ENCODE measurements around the gene KCNJ16. TPM values are rescaled to one million over a fixed set of nuclear protein-coding genes. Genes with fewer than 3 reads are reported as not detected.

KCNJ16 gene
- total and polyA plus RNA-seq, 4 donors, result 0.31 to 3.3 (median 0.67) TPM

DNA sequence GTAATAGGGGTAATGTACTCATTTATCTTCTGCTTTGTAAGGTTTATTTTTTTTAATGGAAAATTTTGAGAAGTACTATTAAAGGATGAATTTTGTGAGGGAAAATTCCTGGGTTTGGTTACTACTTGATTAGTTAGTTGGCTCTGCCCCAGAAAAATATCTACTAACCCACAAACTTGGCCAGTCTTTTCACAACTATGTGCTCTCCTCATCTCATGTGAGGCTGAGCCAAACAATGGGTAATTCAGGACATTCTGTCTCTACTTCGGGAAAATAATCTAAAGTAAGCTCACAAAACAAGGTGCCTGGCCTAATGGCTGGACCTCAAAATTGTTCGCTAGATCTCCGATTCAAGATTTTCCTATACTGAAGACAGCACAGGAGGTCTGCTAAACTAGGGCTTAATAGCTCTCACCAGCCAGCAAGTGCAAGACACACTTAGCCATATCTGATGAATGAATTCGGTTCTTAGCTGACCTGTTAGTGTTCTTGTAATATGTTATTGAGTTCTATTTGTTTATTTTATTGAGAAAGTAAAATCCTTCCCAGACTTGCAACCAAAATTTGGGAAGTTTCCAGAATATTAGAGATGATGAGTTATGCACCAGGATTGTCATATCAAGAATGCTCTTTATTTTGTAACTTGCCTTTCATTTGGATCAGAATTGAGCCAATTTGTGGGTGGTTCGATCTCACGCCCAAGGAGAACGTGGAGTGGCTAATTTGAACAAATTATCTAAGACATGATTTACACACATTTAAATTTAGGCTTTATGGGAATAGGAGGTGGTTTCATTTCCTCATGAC, 5.7 kb downstream of the KCNJ16 start:
- no peak for DNase-seq (ENCODE audit: low spot score)
- H3K27ac ChIP-seq (ENCODE audit: low read depth in 1 of 2, low read length in 2 of 2), result no peak overlapping the region
- no peaks in the 10 kb centered on the region for H3K4me1 ChIP-seq (ENCODE audit: control insufficient read depth in 4 of 4, insufficient read depth in 4 of 4, low read length in 3 of 4)
- H3K9me3 ChIP-seq (ENCODE audit: control insufficient read depth in 4 of 4, low read length in 3 of 4), result no peaks in the 10 kb centered on the region
- no peak for TF ChIP-seq HNF4A (conservative IDR thresholded peaks at IDR 0.05)
- TF ChIP-seq CTCF (IDR thresholded peaks at IDR 0.05; ENCODE audit: low read depth, low read length, missing input control), result no peak
- no peak for TF ChIP-seq ATF3 (IDR thresholded peaks at IDR 0.05)
- TF ChIP-seq GABPA (IDR thresholded peaks at IDR 0.05 in 1 of 2, conservative IDR thresholded peaks at IDR 0.05 in 1 of 2), result no peak
- TF ChIP-seq HNF4G (IDR thresholded peaks at IDR 0.05), result no peak
- TF ChIP-seq ZBTB33 (IDR thresholded peaks at IDR 0.05), result no peak
- TF ChIP-seq YY1 (IDR thresholded peaks at IDR 0.05), result no peak
- TF ChIP-seq, protein P1, sequence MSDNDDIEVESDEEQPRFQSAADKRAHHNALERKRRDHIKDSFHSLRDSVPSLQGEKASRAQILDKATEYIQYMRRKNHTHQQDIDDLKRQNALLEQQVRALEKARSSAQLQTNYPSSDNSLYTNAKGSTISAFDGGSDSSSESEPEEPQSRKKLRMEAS (IDR thresholded peaks at IDR 0.05), result no peak
- no peak for TF ChIP-seq RXRA (IDR thresholded peaks at IDR 0.05)
- TF ChIP-seq TAF1 (conservative IDR thresholded peaks at IDR 0.05), result no peak
- TF ChIP-seq, protein P2, sequence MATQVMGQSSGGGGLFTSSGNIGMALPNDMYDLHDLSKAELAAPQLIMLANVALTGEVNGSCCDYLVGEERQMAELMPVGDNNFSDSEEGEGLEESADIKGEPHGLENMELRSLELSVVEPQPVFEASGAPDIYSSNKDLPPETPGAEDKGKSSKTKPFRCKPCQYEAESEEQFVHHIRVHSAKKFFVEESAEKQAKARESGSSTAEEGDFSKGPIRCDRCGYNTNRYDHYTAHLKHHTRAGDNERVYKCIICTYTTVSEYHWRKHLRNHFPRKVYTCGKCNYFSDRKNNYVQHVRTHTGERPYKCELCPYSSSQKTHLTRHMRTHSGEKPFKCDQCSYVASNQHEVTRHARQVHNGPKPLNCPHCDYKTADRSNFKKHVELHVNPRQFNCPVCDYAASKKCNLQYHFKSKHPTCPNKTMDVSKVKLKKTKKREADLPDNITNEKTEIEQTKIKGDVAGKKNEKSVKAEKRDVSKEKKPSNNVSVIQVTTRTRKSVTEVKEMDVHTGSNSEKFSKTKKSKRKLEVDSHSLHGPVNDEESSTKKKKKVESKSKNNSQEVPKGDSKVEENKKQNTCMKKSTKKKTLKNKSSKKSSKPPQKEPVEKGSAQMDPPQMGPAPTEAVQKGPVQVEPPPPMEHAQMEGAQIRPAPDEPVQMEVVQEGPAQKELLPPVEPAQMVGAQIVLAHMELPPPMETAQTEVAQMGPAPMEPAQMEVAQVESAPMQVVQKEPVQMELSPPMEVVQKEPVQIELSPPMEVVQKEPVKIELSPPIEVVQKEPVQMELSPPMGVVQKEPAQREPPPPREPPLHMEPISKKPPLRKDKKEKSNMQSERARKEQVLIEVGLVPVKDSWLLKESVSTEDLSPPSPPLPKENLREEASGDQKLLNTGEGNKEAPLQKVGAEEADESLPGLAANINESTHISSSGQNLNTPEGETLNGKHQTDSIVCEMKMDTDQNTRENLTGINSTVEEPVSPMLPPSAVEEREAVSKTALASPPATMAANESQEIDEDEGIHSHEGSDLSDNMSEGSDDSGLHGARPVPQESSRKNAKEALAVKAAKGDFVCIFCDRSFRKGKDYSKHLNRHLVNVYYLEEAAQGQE (IDR thresholded peaks at IDR 0.05), result no peak
- TF ChIP-seq RAD21 (IDR thresholded peaks at IDR 0.05), result no peak
- TF ChIP-seq NR2F2 (IDR thresholded peaks at IDR 0.05), result no peak
- no peak for TF ChIP-seq SP1 (IDR thresholded peaks at IDR 0.05)
- no peak for TF ChIP-seq FOXA1 (IDR thresholded peaks at IDR 0.05)
- TF ChIP-seq FOXA2 (IDR thresholded peaks at IDR 0.05), result no peak
- no peak for TF ChIP-seq EGR1 (IDR thresholded peaks at IDR 0.05; ENCODE audit: low read depth in 2 of 2)
- TF ChIP-seq JUND (IDR thresholded peaks at IDR 0.05), result no peak
- no peak overlapping the region for H3K9ac ChIP-seq (ENCODE audit: low read depth in 1 of 2, low read length in 2 of 2)
- 75% methylated on average over 7 of the region's 7 CpGs for WGBS
- H3K4me3 ChIP-seq (ENCODE audit: low read depth in 1 of 3, low read length in 3 of 3), result no peak overlapping the region
- no peaks in the 10 kb centered on the region for H3K36me3 ChIP-seq (ENCODE audit: control insufficient read depth in 4 of 4, insufficient read depth in 3 of 4, low read depth in 1 of 4, low read length in 3 of 4)
- H3K27me3 ChIP-seq (ENCODE audit: control insufficient read depth in 4 of 4, insufficient read depth in 4 of 4, low read length in 3 of 4), result peaks cover 0 to 9% (median 0%) of the 10 kb centered on the region in 4 donors
